ENCODE results near the gene AMD1.

Gene AMD1

DNA sequence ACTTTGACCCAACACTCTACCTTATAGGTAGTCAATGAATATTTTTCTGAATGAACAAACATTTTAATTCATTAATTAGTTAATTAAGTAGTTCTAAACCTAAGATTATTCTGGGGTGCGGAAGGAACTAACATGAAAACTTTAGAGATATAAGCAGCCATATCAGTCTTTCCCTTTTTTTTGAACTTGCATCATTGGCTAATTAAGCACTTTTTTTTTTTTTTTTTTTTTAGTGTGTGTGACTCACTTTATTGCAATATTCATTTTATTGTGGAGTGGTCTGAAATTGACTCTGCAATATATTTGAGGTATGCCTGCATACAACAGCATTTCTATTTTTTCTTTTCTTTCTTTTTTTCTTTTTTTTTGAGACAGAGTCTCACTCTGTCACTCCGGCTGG lies 21.8 kb upstream of the AMD1 start:
- Histone ChIP-seq H3K18ac (ENCODE audit: low read depth in 1 of 2, low read length in 2 of 2) (no peak overlapping the region), H3K9ac (ENCODE audit: low read length) (no peak overlapping the region), H3K36me3 (ENCODE audit: control insufficient read depth in 1 of 2, insufficient read depth in 2 of 2, low read depth in 1 of 2, low read length in 2 of 2) (no peaks in the 10 kb centered on the region), H3K4me2 (ENCODE audit: low read length, poor library complexity, severe bottlenecking) (no peak overlapping the region), H3K9me3 (ENCODE audit: control insufficient read depth, low read length) (no peaks in the 10 kb centered on the region), H2BK15ac (ENCODE audit: low read depth, poor library complexity, severe bottlenecking) (no peak overlapping the region), H3K23ac (ENCODE audit: low read length in 2 of 2) (no peak overlapping the region), H2AK5ac (ENCODE audit: low read length, severe bottlenecking) (no peak overlapping the region), H2BK5ac (ENCODE audit: low read depth, low read length, poor library complexity, severe bottlenecking) (no peak overlapping the region), H2AFZ (ENCODE audit: low read depth, low read length) (no peak overlapping the region), H4K91ac (ENCODE audit: low read length) (no peak overlapping the region), H3K79me1 (replicated peaks; ENCODE audit: low read length, poor library complexity, severe bottlenecking) (no peaks in the 10 kb centered on the region), H3K4me3 (ENCODE audit: insufficient read depth in 1 of 2, low read depth in 1 of 2, low read length in 2 of 2) (no peak overlapping the region), H2BK12ac (ENCODE audit: low read length in 2 of 2) (no peak overlapping the region), H3K4ac (ENCODE audit: low read depth in 1 of 2, low read length in 2 of 2) (no peak overlapping the region), H2BK120ac (ENCODE audit: low read depth, low read length) (no peak overlapping the region), H3K4me1 (ENCODE audit: control insufficient read depth, insufficient read depth, low read depth, low read length) (no peaks in the 10 kb centered on the region), H3K27ac (ENCODE audit: low read length, poor library complexity, severe bottlenecking) (no peak overlapping the region), H3K27me3 (ENCODE audit: control insufficient read depth in 1 of 2, insufficient read depth in 1 of 2, low read length in 2 of 2) (no peaks in the 10 kb centered on the region), H4K8ac (ENCODE audit: low read length) (no peak overlapping the region), H3K14ac (ENCODE audit: low read length in 2 of 2) (no peak overlapping the region)
- WGBS, result 100% methylated on average over 1 of the region's 2 CpGs
- no peak for DNase-seq

DNA sequence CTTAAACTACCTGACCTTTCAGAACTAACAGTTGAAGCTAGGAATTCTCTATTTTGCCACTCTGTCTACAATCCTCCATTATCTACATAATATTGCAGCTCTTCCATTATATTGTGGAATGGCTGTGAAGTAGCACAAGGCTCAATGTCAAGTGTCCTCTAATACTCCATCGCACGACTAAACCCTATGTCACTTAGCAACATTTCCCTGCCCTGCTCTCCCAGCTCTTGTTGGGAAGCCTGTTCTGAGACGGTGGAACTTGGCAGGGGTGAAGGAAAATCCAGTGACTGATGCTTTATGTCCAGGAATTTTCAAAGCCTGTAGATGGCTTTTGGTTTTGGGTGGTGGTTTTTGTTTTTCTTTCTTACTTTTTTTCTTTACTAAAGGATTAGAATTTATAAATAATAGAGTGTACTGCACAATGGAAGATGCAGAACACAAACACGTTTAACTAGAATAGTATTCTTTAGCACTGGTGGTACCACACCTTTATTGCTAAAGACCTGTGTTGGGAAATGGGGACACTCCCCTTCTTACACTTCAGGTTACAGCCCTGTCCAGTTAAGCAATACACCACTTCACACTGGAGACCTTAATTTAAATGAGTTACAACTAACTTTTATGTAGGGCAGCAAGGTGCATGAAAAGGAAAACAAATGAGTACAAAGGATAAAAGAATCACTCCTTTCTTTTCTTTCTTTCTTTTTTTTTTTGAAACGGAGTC lies 20.7 kb upstream of the AMD1 start:
- Histone ChIP-seq H3K9ac (ENCODE audit: low read length) (no peak overlapping the region), H3K4me3 (ENCODE audit: insufficient read depth in 1 of 2, low read depth in 1 of 2, low read length in 2 of 2) (no peak overlapping the region), H3K4me1 (ENCODE audit: control insufficient read depth, insufficient read depth, low read depth, low read length) (no peaks in the 10 kb centered on the region), H3K4me2 (ENCODE audit: low read length, poor library complexity, severe bottlenecking) (no peak overlapping the region), H4K91ac (ENCODE audit: low read length) (no peak overlapping the region), H3K4ac (ENCODE audit: low read depth in 1 of 2, low read length in 2 of 2) (no peak overlapping the region), H3K36me3 (ENCODE audit: control insufficient read depth in 1 of 2, insufficient read depth in 2 of 2, low read depth in 1 of 2, low read length in 2 of 2) (peaks cover 0 to 9% of the 10 kb centered on the region in 2 experiments), H3K14ac (ENCODE audit: low read length in 2 of 2) (no peak overlapping the region), H2BK15ac (ENCODE audit: low read depth, poor library complexity, severe bottlenecking) (no peak overlapping the region), H2BK120ac (ENCODE audit: low read depth, low read length) (no peak overlapping the region), H3K9me3 (ENCODE audit: control insufficient read depth, low read length) (no peaks in the 10 kb centered on the region), H3K18ac (ENCODE audit: low read depth in 1 of 2, low read length in 2 of 2) (no peak overlapping the region), H3K23ac (ENCODE audit: low read length in 2 of 2) (no peak overlapping the region), H3K79me1 (replicated peaks; ENCODE audit: low read length, poor library complexity, severe bottlenecking) (no peaks in the 10 kb centered on the region), H3K27me3 (ENCODE audit: control insufficient read depth in 1 of 2, insufficient read depth in 1 of 2, low read length in 2 of 2) (no peaks in the 10 kb centered on the region), H2BK12ac (ENCODE audit: low read length in 2 of 2) (no peak overlapping the region), H2BK5ac (ENCODE audit: low read depth, low read length, poor library complexity, severe bottlenecking) (no peak overlapping the region), H3K27ac (ENCODE audit: low read length, poor library complexity, severe bottlenecking) (no peak overlapping the region), H4K8ac (ENCODE audit: low read length) (no peak overlapping the region), H2AK5ac (ENCODE audit: low read length, severe bottlenecking) (no peak overlapping the region), H2AFZ (ENCODE audit: low read depth, low read length) (no peak overlapping the region)
- WGBS, result 100% methylated on average over 3 of the region's 5 CpGs
- DNase-seq, result no peak

DNA sequence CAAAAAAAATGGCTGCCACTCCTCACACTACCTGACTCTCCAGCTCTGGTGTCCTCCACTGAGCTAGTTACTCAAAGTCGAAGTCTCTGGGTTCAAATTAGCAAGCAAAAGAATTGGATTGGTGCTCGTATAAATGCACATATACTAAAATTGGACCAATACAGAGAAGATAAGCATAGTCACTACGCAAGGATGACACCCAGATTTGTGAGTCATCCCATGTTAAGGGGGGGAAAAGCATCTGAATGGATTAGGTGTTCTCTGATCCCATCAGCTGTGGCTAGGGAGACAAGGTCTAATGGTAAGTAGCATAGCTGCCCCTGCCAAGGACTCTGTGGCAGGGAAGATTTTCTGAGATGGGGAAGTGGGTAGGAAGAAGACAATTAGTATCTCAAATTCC lies 18.3 kb upstream of the AMD1 start:
- no peak overlapping the region for H3K9ac ChIP-seq (ENCODE audit: low read length)
- H2BK120ac ChIP-seq (ENCODE audit: low read depth, low read length), result no peak overlapping the region
- WGBS, result 99% methylated on average over 3 of the region's 3 CpGs
- no peaks in the 10 kb centered on the region for H3K9me3 ChIP-seq (ENCODE audit: control insufficient read depth, low read length)
- no peak overlapping the region for H3K4ac ChIP-seq (ENCODE audit: low read depth in 1 of 2, low read length in 2 of 2)
- H3K27me3 ChIP-seq (ENCODE audit: control insufficient read depth in 1 of 2, insufficient read depth in 1 of 2, low read length in 2 of 2), result no peaks in the 10 kb centered on the region
- no peak overlapping the region for H2BK5ac ChIP-seq (ENCODE audit: low read depth, low read length, poor library complexity, severe bottlenecking)
- H4K8ac ChIP-seq (ENCODE audit: low read length), result no peak overlapping the region
- no peak overlapping the region for H2BK15ac ChIP-seq (ENCODE audit: low read depth, poor library complexity, severe bottlenecking)
- peaks cover 0 to 9% of the 10 kb centered on the region in 2 experiments for H3K36me3 ChIP-seq (ENCODE audit: control insufficient read depth in 1 of 2, insufficient read depth in 2 of 2, low read depth in 1 of 2, low read length in 2 of 2)
- H2AK5ac ChIP-seq (ENCODE audit: low read length, severe bottlenecking), result no peak overlapping the region
- H3K4me1 ChIP-seq (ENCODE audit: control insufficient read depth, insufficient read depth, low read depth, low read length), result no peaks in the 10 kb centered on the region
- H3K14ac ChIP-seq (ENCODE audit: low read length in 2 of 2), result no peak overlapping the region
- no peak overlapping the region for H2AFZ ChIP-seq (ENCODE audit: low read depth, low read length)
- H3K23ac ChIP-seq (ENCODE audit: low read length in 2 of 2), result no peak overlapping the region
- no peak for DNase-seq
- H3K27ac ChIP-seq (ENCODE audit: low read length, poor library complexity, severe bottlenecking), result no peak overlapping the region
- no peak overlapping the region for H3K18ac ChIP-seq (ENCODE audit: low read depth in 1 of 2, low read length in 2 of 2)
- no peaks in the 10 kb centered on the region for H3K79me1 ChIP-seq (replicated peaks; ENCODE audit: low read length, poor library complexity, severe bottlenecking)
- H4K91ac ChIP-seq (ENCODE audit: low read length), result no peak overlapping the region
- no peak overlapping the region for H3K4me3 ChIP-seq (ENCODE audit: insufficient read depth in 1 of 2, low read depth in 1 of 2, low read length in 2 of 2)
- H3K4me2 ChIP-seq (ENCODE audit: low read length, poor library complexity, severe bottlenecking), result no peak overlapping the region
- no peak overlapping the region for H2BK12ac ChIP-seq (ENCODE audit: low read length in 2 of 2)

DNA sequence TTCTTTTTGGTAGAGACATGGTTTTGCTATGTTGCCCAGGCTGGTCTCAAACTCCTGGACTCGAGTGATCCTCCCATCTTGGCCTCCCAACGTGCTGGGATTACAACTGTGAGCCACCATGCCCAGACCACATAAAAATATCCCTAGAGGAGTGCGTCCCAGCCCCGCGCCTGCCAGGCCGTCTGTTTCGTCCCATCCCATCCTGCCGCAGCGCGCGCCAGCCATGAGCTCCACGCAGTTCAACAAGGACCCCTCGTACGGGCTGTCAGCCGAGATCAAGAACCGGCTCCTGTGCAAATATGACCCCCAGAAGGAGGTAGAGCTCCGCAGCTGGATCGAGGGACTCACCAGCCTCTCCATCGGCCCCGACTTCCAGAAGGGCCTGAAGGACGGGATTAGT lies 16.6 kb upstream of the AMD1 start:
- Histone ChIP-seq H4K91ac (ENCODE audit: low read length) (no peak overlapping the region), H2BK120ac (ENCODE audit: low read depth, low read length) (no peak overlapping the region), H2BK5ac (ENCODE audit: low read depth, low read length, poor library complexity, severe bottlenecking) (no peak overlapping the region), H3K4ac (ENCODE audit: low read depth in 1 of 2, low read length in 2 of 2) (no peak overlapping the region), H3K4me2 (ENCODE audit: low read length, poor library complexity, severe bottlenecking) (no peak overlapping the region), H3K4me1 (ENCODE audit: control insufficient read depth, insufficient read depth, low read depth, low read length) (no peaks in the 10 kb centered on the region), H2AFZ (ENCODE audit: low read depth, low read length) (no peak overlapping the region), H3K36me3 (ENCODE audit: control insufficient read depth in 1 of 2, insufficient read depth in 2 of 2, low read depth in 1 of 2, low read length in 2 of 2) (peaks cover 0 to 9% of the 10 kb centered on the region in 2 experiments), H3K23ac (ENCODE audit: low read length in 2 of 2) (no peak overlapping the region), H3K79me1 (replicated peaks; ENCODE audit: low read length, poor library complexity, severe bottlenecking) (no peaks in the 10 kb centered on the region), H3K27ac (ENCODE audit: low read length, poor library complexity, severe bottlenecking) (no peak overlapping the region), H4K8ac (ENCODE audit: low read length) (no peak overlapping the region), H3K4me3 (ENCODE audit: insufficient read depth in 1 of 2, low read depth in 1 of 2, low read length in 2 of 2) (no peak overlapping the region), H3K18ac (ENCODE audit: low read depth in 1 of 2, low read length in 2 of 2) (no peak overlapping the region), H2BK15ac (ENCODE audit: low read depth, poor library complexity, severe bottlenecking) (no peak overlapping the region), H3K27me3 (ENCODE audit: control insufficient read depth in 1 of 2, insufficient read depth in 1 of 2, low read length in 2 of 2) (no peaks in the 10 kb centered on the region), H3K9ac (ENCODE audit: low read length) (no peak overlapping the region), H2BK12ac (ENCODE audit: low read length in 2 of 2) (no peak overlapping the region), H3K9me3 (ENCODE audit: control insufficient read depth, low read length) (no peaks in the 10 kb centered on the region), H3K14ac (ENCODE audit: low read length in 2 of 2) (no peak overlapping the region), H2AK5ac (ENCODE audit: low read length, severe bottlenecking) (no peak overlapping the region)
- WGBS, result 98% methylated on average over 21 of the region's 21 CpGs
- no peak for DNase-seq
